K562 (cell line): ENCODE measurements around the gene NDUFAF2. TPM values are rescaled to one million over a fixed set of nuclear protein-coding genes. Genes with fewer than 3 reads are reported as not detected.
A peak's percentile ranks its signal among the peaks of the same experiment; 100 is the strongest.

Experiments used
- CC2D1A ChIP-seq: fragments of 450-650 bp; IDR thresholded peaks from 2 replicates; pipeline ENCODE4 v1.6.1; 2017; ENCODE audit warnings: mild to moderate bottlenecking
- DACH1 ChIP-seq: fragments of 450-650 bp; IDR thresholded peaks from 2 replicates; pipeline ENCODE4 v1.6.1; 2018; ENCODE audit not compliant: partially characterized antibody
- E2F5 ChIP-seq: sonication (generic); formaldehyde crosslinking; IDR thresholded peaks from 2 replicates; pipeline ENCODE4 v1.8.0; 2022; ENCODE audit warnings: mild to moderate bottlenecking, missing genetic modification reagents
- RUNX1 ChIP-seq: sonication (generic); IDR thresholded peaks from 2 replicates; pipeline ENCODE4 v1.6.1; 2016; ENCODE audit warnings: antibody characterized with exemption, low read depth
- SNRNP70 ChIP-seq: fragments of 200-400 bp; formaldehyde crosslinking; optimal IDR thresholded peaks from 2 replicates; pipeline ENCODE3; 2017; ENCODE audit warnings: low read depth, low read length
- TAF1 ChIP-seq: IDR thresholded peaks from 2 replicates; pipeline ENCODE4 v1.6.1; 2011; ENCODE audit warnings: mild to moderate bottlenecking, low read length, moderate library complexity; ENCODE audit not compliant: insufficient read depth, control insufficient read depth, severe bottlenecking; ENCODE audit errors: extremely low read depth
- ZBTB40 ChIP-seq, 2 experiments: fragments of 450-650 bp in 1 of 2; sonication (generic) in 1 of 2; formaldehyde crosslinking in 1 of 2; IDR thresholded peaks; 2 replicates each; pipeline versions ENCODE4 v1.7.1 to v1.9.0; 2016 to 2022; ENCODE audit warnings: inconsistent platforms in 1 of 2, mild to moderate bottlenecking in 1 of 2, missing genetic modification reagents in 1 of 2
- ZBTB49 ChIP-seq: sonication (generic); formaldehyde crosslinking; IDR thresholded peaks from 2 replicates; pipeline ENCODE4 v1.8.0; 2022; ENCODE audit warnings: missing genetic modification reagents, mild to moderate bottlenecking, borderline replicate concordance
- ZNF224 ChIP-seq: sonication (generic); formaldehyde crosslinking; IDR thresholded peaks from 2 replicates; pipeline ENCODE4 v1.8.0; 2022; ENCODE audit warnings: mild to moderate bottlenecking, missing genetic modification reagents
- polyA plus RNA-seq, 8 experiments: library from polyadenylated mRNA; depleted of rRNA in 4 of 8; stranded (reverse) in 5 of 8; unstranded in 3 of 8; fragments of >200 nt; fragmentation: Nextera tagmentation in 2 of 8; fragmentation: Illumina TruSeq in 1 of 8; extraction: Ambion mirVana in 2 of 8; extraction: Trizol in 1 of 8; gene quantifications; 2 replicates each; pipeline versions ENCODE4 v1.2.1 to v1.2.3, GENCODE V29; 2011 to 2014; ENCODE audit warnings: inconsistent platforms in 1 of 8, missing spikeins in 1 of 8
- total RNA-seq, 7 experiments: library from RNA; depleted of rRNA in 6 of 7; stranded (reverse); fragments of >200 nt in 6 of 7; fragmentation: Illumina TruSeq in 2 of 7; extraction: Trizol in 2 of 7; gene quantifications; 2 replicates each; pipeline versions ENCODE4 v1.2.1 to v1.2.3, GENCODE V29; 2011 to 2021; ENCODE audit warnings: low replicate concordance in 1 of 7

The NDUFAF2 gene
- total and polyA plus RNA-seq, 9 of the 15 experiments (the other 6 are each of a cell fraction or from before 2014, with no cell fraction given): 56.0 to 155 (median 95.9) TPM

- TF ChIP-seq ZBTB40 (IDR thresholded peaks at IDR 0.05): no peak
- TF ChIP-seq ZBTB40 (CRISPR knock-in tag; IDR thresholded peaks at IDR 0.05): no peak
- TF ChIP-seq SNRNP70: no peak
- TF ChIP-seq RUNX1: no peak
- TF ChIP-seq DACH1: peak; percentile 67
- TF ChIP-seq ZBTB49: no peak
- TF ChIP-seq TAF1: no peak
- TF ChIP-seq E2F5 (CRISPR knock-in tag): no peak
- TF ChIP-seq ZNF224 (CRISPR knock-in tag): no peak
- TF ChIP-seq CC2D1A: peak; percentile 60; the same call in 1 of the 2 replicates
Measured at GRCh38 chr5:60978968-60979367, 34.0 kb downstream of the NDUFAF2 start (continued).
